ENCODE results near the gene ASPSCR1.

ASPSCR1 gene

GRCh38 chr17:82018152-82018988, 40.9 kb downstream of the ASPSCR1 start:
- no peak for TF ChIP-seq CTCF (conservative IDR thresholded peaks at IDR 0.05; ENCODE audit: low read length)
- H3K4me3 ChIP-seq (ENCODE audit: low read length) = no peak overlapping the region
- no peak for DNase-seq (ENCODE audit: low read depth)

- H3K4me3 ChIP-seq (ENCODE audit: low read length) = no peak overlapping the region
- no peak for DNase-seq (ENCODE audit: low read depth)
- no peak for TF ChIP-seq CTCF (conservative IDR thresholded peaks at IDR 0.05; ENCODE audit: low read length)
Observed at GRCh38 chr17:82018989-82019689, 41.7 kb downstream of the ASPSCR1 start.

GRCh38 chr17:82019690-82020571, 42.5 kb downstream of the ASPSCR1 start:
- peak; percentile 16 for DNase-seq (ENCODE audit: low read depth)
- peak; percentile 62 for TF ChIP-seq CTCF (conservative IDR thresholded peaks at IDR 0.05; ENCODE audit: low read length)
- H3K4me3 ChIP-seq (ENCODE audit: low read length) = no peak overlapping the region

- no peak for DNase-seq (ENCODE audit: low read depth)
- no peak for TF ChIP-seq CTCF (conservative IDR thresholded peaks at IDR 0.05; ENCODE audit: low read length)
- no peak overlapping the region for H3K4me3 ChIP-seq (ENCODE audit: low read length)
Observed at GRCh38 chr17:82020572-82021106, 43.2 kb downstream of the ASPSCR1 start.

GRCh38 chr17:82021107-82021899, 43.9 kb downstream of the ASPSCR1 start:
- TF ChIP-seq CTCF (conservative IDR thresholded peaks at IDR 0.05; ENCODE audit: low read length) = peak; percentile 86
- peak; percentile 77 for DNase-seq (ENCODE audit: low read depth)
- H3K4me3 ChIP-seq (ENCODE audit: low read length) = peak overlapping the region; percentile 74

GRCh38 chr17:82021900-82022309, 44.5 kb downstream of the ASPSCR1 start:
- DNase-seq (ENCODE audit: low read depth) = no peak
- TF ChIP-seq CTCF (conservative IDR thresholded peaks at IDR 0.05; ENCODE audit: low read length) = no peak
- peak overlapping the region; percentile 74 for H3K4me3 ChIP-seq (ENCODE audit: low read length)
